Neural cell (in vitro differentiated cells): ENCODE results near the gene CHRDL2. TPM values are rescaled to one million over a fixed set of nuclear protein-coding genes. Genes with fewer than 3 reads are reported as not detected.

ENCODE experiments used
- H2AFZ ChIP-seq: fragments of 200-600, 300-800 bp; sonication (generic), shearing (Covaris generic); 2 replicates; pipeline ENCODE4 v1.6.0; 2014; ENCODE audit warnings: low read depth, mild to moderate bottlenecking, antibody characterized with exemption, low read length, moderate library complexity
- H3F3A ChIP-seq: fragments of 200-600 bp; shearing (Covaris generic); 2 replicates; pipeline ENCODE4 v1.6.1; 2016; ENCODE audit warnings: mild to moderate bottlenecking, moderate library complexity, mixed read lengths, antibody characterized with exemption, low read length; ENCODE audit not compliant: insufficient read depth, poor library complexity, severe bottlenecking
- H3K27ac ChIP-seq: fragments of 200-600, 300-800 bp; sonication (generic), shearing (Covaris generic); 2 replicates; pipeline ENCODE4 v1.5.1; 2014; ENCODE audit warnings: mild to moderate bottlenecking, low read length, moderate library complexity
- H3K27me3 ChIP-seq: fragments of 300-800, 200-600 bp; sonication (generic), shearing (Covaris generic); 2 replicates; pipeline ENCODE4 v1.6.0; 2014; ENCODE audit warnings: mild to moderate bottlenecking, low read depth, low read length, moderate library complexity; ENCODE audit not compliant: insufficient read depth
- H3K36me3 ChIP-seq: fragments of 300-800, 200-600 bp; sonication (generic), shearing (Covaris generic); 2 replicates; pipeline ENCODE4 v1.5.1; 2014; ENCODE audit warnings: mild to moderate bottlenecking, antibody characterized with exemption, low read length, moderate library complexity; ENCODE audit not compliant: insufficient read depth
- H3K4me2 ChIP-seq: fragments of 300-800, 200-600 bp; sonication (generic), shearing (Covaris generic); 2 replicates; pipeline ENCODE4 v1.6.0; 2014; ENCODE audit warnings: mild to moderate bottlenecking, low read length
- H3K4me3 ChIP-seq: fragments of 300-800, 200-600 bp; sonication (generic), shearing (Covaris generic); 2 replicates; pipeline ENCODE4 v1.5.1; 2014; ENCODE audit warnings: mild to moderate bottlenecking, low read length, moderate library complexity
- H3K79me2 ChIP-seq: fragments of 200-600 bp; shearing (Covaris generic); replicated peaks from 2 replicates; pipeline ENCODE4 v1.6.0; 2014; ENCODE audit warnings: mild to moderate bottlenecking, low read length, moderate library complexity; ENCODE audit not compliant: insufficient read depth
- H3K9ac ChIP-seq: fragments of 300-800, 200-600 bp; sonication (generic), shearing (Covaris generic); 2 replicates; pipeline ENCODE4 v1.6.1; 2016; ENCODE audit warnings: mild to moderate bottlenecking, low read length, mixed read lengths
- H3K9me2 ChIP-seq: fragments of 200-600 bp; shearing (Covaris generic); 2 replicates; pipeline ENCODE4 v1.6.1; 2016; ENCODE audit warnings: mild to moderate bottlenecking, low read length, mixed read lengths; ENCODE audit not compliant: insufficient read depth
- H3K9me3 ChIP-seq: fragments of 200-600, 300-800 bp; sonication (generic), shearing (Covaris generic); 2 replicates; pipeline ENCODE4 v1.6.1; 2016; ENCODE audit warnings: mild to moderate bottlenecking, mixed run types, low read length, moderate library complexity, mixed read lengths
- H4K20me1 ChIP-seq: fragments of 200-600 bp; shearing (Covaris generic); 2 replicates; pipeline ENCODE4 v1.6.1; 2016; ENCODE audit warnings: mild to moderate bottlenecking, mixed run types; ENCODE audit not compliant: insufficient read depth
- CTCF ChIP-seq: fragments of 450-650 bp; IDR thresholded peaks from 2 replicates; pipeline ENCODE4 v1.5.1; 2014; ENCODE audit warnings: antibody characterized with exemption, mild to moderate bottlenecking, moderate library complexity; ENCODE audit not compliant: poor library complexity, severe bottlenecking
- EP300 ChIP-seq: fragments of 450-650 bp; conservative IDR thresholded peaks from 2 replicates; pipeline ENCODE4 v1.6.1; 2014; ENCODE audit warnings: antibody characterized with exemption, mild to moderate bottlenecking, moderate library complexity; ENCODE audit not compliant: poor library complexity, severe bottlenecking
- EZH2 ChIP-seq: fragments of 200-600, 300-800 bp; shearing (Covaris generic), sonication (generic); IDR thresholded peaks from 2 replicates; pipeline ENCODE4 v1.6.1; 2014; ENCODE audit warnings: antibody characterized with exemption, low read length, borderline replicate concordance, mild to moderate bottlenecking; ENCODE audit not compliant: insufficient read depth, poor library complexity, severe bottlenecking
- MXI1 ChIP-seq: fragments of 450-650 bp; conservative IDR thresholded peaks from 2 replicates; pipeline ENCODE4 v1.6.1; 2014; ENCODE audit warnings: antibody characterized with exemption, mild to moderate bottlenecking; ENCODE audit not compliant: poor library complexity, severe bottlenecking
- POLR2AphosphoS5 ChIP-seq: IDR thresholded peaks from 2 replicates; pipeline ENCODE4 v1.6.1; 2012
- RAD21 ChIP-seq: fragments of 450-650 bp; conservative IDR thresholded peaks from 2 replicates; pipeline ENCODE4 v1.6.1; 2014; ENCODE audit warnings: antibody characterized with exemption, mild to moderate bottlenecking, moderate library complexity
- REST ChIP-seq: IDR thresholded peaks from 2 replicates; pipeline ENCODE4 v1.6.1; 2012; ENCODE audit warnings: borderline replicate concordance
- SMC3 ChIP-seq: fragments of 450-650 bp; conservative IDR thresholded peaks from 2 replicates; pipeline ENCODE4 v1.6.1; 2014; ENCODE audit warnings: antibody characterized with exemption, mild to moderate bottlenecking, moderate library complexity; ENCODE audit not compliant: poor library complexity
- TAF1 ChIP-seq: IDR thresholded peaks from 2 replicates; pipeline ENCODE4 v1.6.1; 2012; ENCODE audit warnings: low read depth
- polyA plus RNA-seq: library from polyadenylated mRNA; depleted of rRNA; stranded (reverse); fragments of >200 nt; gene quantifications from 2 replicates; pipeline ENCODE4 v1.2.3, GENCODE V29; 2014

Gene CHRDL2
- polyA plus RNA-seq, 1 donor from 2014 or later, result not detected

- no peaks in the 10 kb centered on the region for H3K9me3 ChIP-seq
- no peaks in the 10 kb centered on the region for H3K79me2 ChIP-seq
- H3K9me2 ChIP-seq, result no peaks in the 10 kb centered on the region
- no peak overlapping the region for H3K9ac ChIP-seq
- no peak overlapping the region for H3K4me3 ChIP-seq
- no peak overlapping the region for H3K4me2 ChIP-seq
- no peaks in the 10 kb centered on the region for H3K36me3 ChIP-seq
- H4K20me1 ChIP-seq, result no peaks in the 10 kb centered on the region
- H3K27me3 ChIP-seq, result peaks cover 10% of the 10 kb centered on the region
- no peaks in the 10 kb centered on the region for H3F3A ChIP-seq
- TF ChIP-seq TAF1 (no peak), MXI1 (no peak), SMC3 (no peak), REST (no peak), RAD21 (no peak), EZH2 (no peak), POLR2AphosphoS5 (no peak), CTCF (no peak), EP300 (no peak)
- H2AFZ ChIP-seq, result no peak overlapping the region
- H3K27ac ChIP-seq, result no peak overlapping the region
Observed at GRCh38 chr11:74685905-74686304, 45.3 kb downstream of the CHRDL2 start.

- Histone ChIP-seq H3K4me2 (no peak overlapping the region), H3K9ac (no peak overlapping the region), H3K9me3 (no peaks in the 10 kb centered on the region), H3K79me2 (no peaks in the 10 kb centered on the region), H2AFZ (no peak overlapping the region), H4K20me1 (no peaks in the 10 kb centered on the region), H3F3A (no peaks in the 10 kb centered on the region), H3K27ac (no peak overlapping the region), H3K4me3 (no peak overlapping the region), H3K27me3 (peaks cover 10% of the 10 kb centered on the region), H3K9me2 (no peaks in the 10 kb centered on the region), H3K36me3 (no peaks in the 10 kb centered on the region)
- TF ChIP-seq POLR2AphosphoS5 (no peak), REST (no peak), EP300 (no peak), CTCF (no peak), TAF1 (no peak), MXI1 (no peak), SMC3 (no peak), RAD21 (no peak), EZH2 (no peak)
Observed at GRCh38 chr11:74685338-74685737, 45.9 kb downstream of the CHRDL2 start.
